ENCODE results near the gene CCR3.

CCR3 gene

GRCh38 chr3:46291046-46291445 lies 48.8 kb downstream of the CCR3 start:
- Histone ChIP-seq H3K27ac (ENCODE audit: poor library complexity, severe bottlenecking) (no peak overlapping the region), H3K4me1 (ENCODE audit: insufficient read depth, poor library complexity, severe bottlenecking) (no peaks in the 10 kb centered on the region), H3K4me3 (ENCODE audit: severe bottlenecking) (no peak overlapping the region), H3K36me3 (ENCODE audit: low read depth) (no peaks in the 10 kb centered on the region), H3K27me3 (ENCODE audit: insufficient read depth, poor library complexity, severe bottlenecking) (no peaks in the 10 kb centered on the region), H3K9me3 (ENCODE audit: severe bottlenecking) (no peaks in the 10 kb centered on the region)
- DNase-seq (ENCODE audit: low spot score) (no peak), ATAC-seq (ENCODE audit: low read depth) (no peak)
- TF ChIP-seq CTCF (IDR thresholded peaks at IDR 0.05; ENCODE audit: poor library complexity, severe bottlenecking), result no peak

GRCh38 chr3:46293035-46293724 lies 50.9 kb downstream of the CCR3 start:
- no peak overlapping the region for H3K27ac ChIP-seq (ENCODE audit: poor library complexity, severe bottlenecking)
- H3K4me3 ChIP-seq (ENCODE audit: severe bottlenecking), result no peak overlapping the region
- no peaks in the 10 kb centered on the region for H3K36me3 ChIP-seq (ENCODE audit: low read depth)
- no peak for ATAC-seq (ENCODE audit: low read depth)
- no peak for DNase-seq (ENCODE audit: low spot score)
- no peaks in the 10 kb centered on the region for H3K4me1 ChIP-seq (ENCODE audit: insufficient read depth, poor library complexity, severe bottlenecking)
- no peaks in the 10 kb centered on the region for H3K9me3 ChIP-seq (ENCODE audit: severe bottlenecking)
- TF ChIP-seq CTCF (IDR thresholded peaks at IDR 0.05; ENCODE audit: poor library complexity, severe bottlenecking), result peak; percentile 9
- no peaks in the 10 kb centered on the region for H3K27me3 ChIP-seq (ENCODE audit: insufficient read depth, poor library complexity, severe bottlenecking)

DNA sequence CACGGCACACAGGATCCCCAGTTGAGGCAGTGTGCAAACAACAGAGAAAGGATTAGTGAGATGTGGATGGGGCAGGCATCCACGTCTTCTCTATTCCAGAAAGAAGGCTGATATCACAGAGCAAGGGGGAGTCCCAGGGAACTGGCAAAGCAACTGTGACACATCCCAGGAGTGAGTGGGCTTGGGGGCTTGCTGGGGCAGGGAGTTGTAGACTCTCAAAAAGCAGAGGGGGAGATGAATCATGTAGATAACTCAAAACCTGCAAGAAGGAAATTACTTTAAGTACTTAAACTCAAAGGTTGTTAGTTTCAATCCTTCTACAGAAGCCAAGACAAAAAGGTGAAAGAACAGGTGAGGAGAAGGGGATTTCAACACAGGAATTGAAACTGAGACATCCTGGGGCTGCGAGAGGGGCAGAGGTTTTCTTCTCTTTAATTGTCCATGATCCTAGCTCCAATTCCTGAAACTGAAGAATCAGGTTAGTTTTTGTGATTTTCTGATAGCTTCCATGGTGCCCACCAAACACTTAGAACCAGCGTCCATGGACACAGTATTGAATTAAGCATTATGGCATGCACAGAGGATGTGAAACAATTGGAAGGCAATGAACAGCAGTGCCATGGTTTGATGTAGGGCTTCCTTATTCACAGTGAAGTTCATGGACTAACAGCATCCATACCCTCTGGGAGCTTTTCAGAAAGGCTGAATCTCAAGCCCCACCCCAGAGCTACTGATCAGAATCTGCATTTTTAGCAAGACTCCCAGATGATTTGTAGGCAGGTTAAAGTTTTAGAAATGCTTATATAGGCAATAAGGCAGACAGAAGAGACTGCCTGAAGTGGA lies 52.0 kb downstream of the CCR3 start:
- no peaks in the 10 kb centered on the region for H3K27me3 ChIP-seq (ENCODE audit: insufficient read depth, poor library complexity, severe bottlenecking)
- no peak for DNase-seq (ENCODE audit: low spot score)
- no peak overlapping the region for H3K4me3 ChIP-seq (ENCODE audit: severe bottlenecking)
- no peaks in the 10 kb centered on the region for H3K36me3 ChIP-seq (ENCODE audit: low read depth)
- H3K4me1 ChIP-seq (ENCODE audit: insufficient read depth, poor library complexity, severe bottlenecking), result no peaks in the 10 kb centered on the region
- TF ChIP-seq CTCF (IDR thresholded peaks at IDR 0.05; ENCODE audit: poor library complexity, severe bottlenecking), result no peak
- no peak for ATAC-seq (ENCODE audit: low read depth)
- H3K9me3 ChIP-seq (ENCODE audit: severe bottlenecking), result no peaks in the 10 kb centered on the region
- no peak overlapping the region for H3K27ac ChIP-seq (ENCODE audit: poor library complexity, severe bottlenecking)

GRCh38 chr3:46296826-46297225 lies 54.6 kb downstream of the CCR3 start:
- no peaks in the 10 kb centered on the region for H3K4me1 ChIP-seq (ENCODE audit: insufficient read depth, poor library complexity, severe bottlenecking)
- H3K27me3 ChIP-seq (ENCODE audit: insufficient read depth, poor library complexity, severe bottlenecking), result no peaks in the 10 kb centered on the region
- DNase-seq (ENCODE audit: low spot score) (no peak), ATAC-seq (ENCODE audit: low read depth) (no peak)
- H3K27ac ChIP-seq (ENCODE audit: poor library complexity, severe bottlenecking), result no peak overlapping the region
- H3K4me3 ChIP-seq (ENCODE audit: severe bottlenecking), result no peak overlapping the region
- H3K36me3 ChIP-seq (ENCODE audit: low read depth), result no peaks in the 10 kb centered on the region
- no peaks in the 10 kb centered on the region for H3K9me3 ChIP-seq (ENCODE audit: severe bottlenecking)
- TF ChIP-seq CTCF (IDR thresholded peaks at IDR 0.05; ENCODE audit: poor library complexity, severe bottlenecking), result no peak
